DND-41 (cell line): Measurements from ENCODE around the gene GRHL3.

Experiments
- EZH2 ChIP-seq: IDR thresholded peaks from 3 replicates; pipeline ENCODE4 v1.6.1; 2012; ENCODE audit warnings: borderline replicate concordance, low read depth, mild to moderate bottlenecking, moderate library complexity, low read length, inconsistent platforms; ENCODE audit not compliant: severe bottlenecking
- TF ChIP-seq, protein P1 (sequence below): IDR thresholded peaks from 2 replicates; pipeline ENCODE4 v1.5.1; 2012; ENCODE audit warnings: borderline replicate concordance, low read length, moderate library complexity, mild to moderate bottlenecking; ENCODE audit not compliant: poor library complexity, severe bottlenecking; ENCODE audit errors: extremely low read depth

DNA sequence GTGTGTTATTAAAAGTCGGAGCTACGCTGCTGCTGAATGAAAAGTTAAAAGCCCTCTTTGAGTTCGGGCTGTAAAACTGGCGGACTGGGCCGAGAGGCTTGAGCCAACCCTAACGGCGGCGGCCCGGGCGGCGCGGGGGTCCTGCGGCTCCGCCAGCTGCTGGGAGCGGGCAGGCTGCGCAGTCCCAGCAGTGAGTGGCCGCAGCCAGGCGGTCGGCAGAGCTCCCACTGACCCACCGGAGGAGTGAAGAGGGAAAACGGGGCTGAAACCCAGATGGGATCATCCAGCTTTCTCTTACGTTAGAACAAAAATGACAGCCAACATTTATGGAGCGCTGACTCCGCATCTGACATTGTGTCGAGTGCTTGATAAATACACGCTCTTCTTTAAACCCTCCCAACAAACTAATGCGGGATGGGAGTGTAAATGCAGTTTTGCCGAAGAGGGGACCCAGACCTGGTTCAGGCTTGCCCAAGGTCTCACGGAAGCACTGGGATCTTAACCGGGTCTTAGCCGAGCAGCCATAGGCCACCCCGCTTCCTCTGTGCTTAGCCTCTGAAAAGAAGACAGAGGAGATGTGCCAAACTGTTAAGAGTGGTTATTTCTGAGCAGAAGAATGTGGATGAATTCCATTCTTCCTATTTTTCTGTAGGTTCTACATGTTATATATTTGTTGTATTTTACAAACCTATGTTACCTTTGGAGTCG is 3.5 kb downstream of the GRHL3 start:
- TF ChIP-seq, protein P1, sequence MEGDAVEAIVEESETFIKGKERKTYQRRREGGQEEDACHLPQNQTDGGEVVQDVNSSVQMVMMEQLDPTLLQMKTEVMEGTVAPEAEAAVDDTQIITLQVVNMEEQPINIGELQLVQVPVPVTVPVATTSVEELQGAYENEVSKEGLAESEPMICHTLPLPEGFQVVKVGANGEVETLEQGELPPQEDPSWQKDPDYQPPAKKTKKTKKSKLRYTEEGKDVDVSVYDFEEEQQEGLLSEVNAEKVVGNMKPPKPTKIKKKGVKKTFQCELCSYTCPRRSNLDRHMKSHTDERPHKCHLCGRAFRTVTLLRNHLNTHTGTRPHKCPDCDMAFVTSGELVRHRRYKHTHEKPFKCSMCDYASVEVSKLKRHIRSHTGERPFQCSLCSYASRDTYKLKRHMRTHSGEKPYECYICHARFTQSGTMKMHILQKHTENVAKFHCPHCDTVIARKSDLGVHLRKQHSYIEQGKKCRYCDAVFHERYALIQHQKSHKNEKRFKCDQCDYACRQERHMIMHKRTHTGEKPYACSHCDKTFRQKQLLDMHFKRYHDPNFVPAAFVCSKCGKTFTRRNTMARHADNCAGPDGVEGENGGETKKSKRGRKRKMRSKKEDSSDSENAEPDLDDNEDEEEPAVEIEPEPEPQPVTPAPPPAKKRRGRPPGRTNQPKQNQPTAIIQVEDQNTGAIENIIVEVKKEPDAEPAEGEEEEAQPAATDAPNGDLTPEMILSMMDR = no peak
- TF ChIP-seq EZH2 = peak; percentile 21
